ENCODE data around the gene IQCF2.
"Not testable (repeated sequence)": the region's sequence is repeated elsewhere in the genome, so short reads cannot be mapped to it uniquely, and the experiment has no call there.

DNA sequence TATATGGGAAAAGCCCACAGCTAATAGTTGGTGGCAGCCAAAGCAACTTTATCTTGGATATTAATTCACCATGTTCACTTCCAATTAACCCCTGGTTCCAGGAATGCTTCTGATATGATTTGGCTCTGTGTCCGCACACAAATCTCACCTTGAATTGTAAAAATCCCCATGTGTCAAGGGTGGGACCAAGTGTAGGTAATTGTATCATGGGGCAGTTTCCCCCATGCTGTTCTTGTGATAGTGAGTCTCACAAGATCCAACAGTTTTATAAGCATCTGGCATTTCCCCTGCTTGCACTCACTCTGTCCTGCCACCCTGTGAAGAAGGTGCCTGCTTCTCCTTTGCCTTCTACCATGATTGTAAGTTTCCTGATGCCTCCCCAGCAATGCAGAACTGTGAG lies 7.5 kb downstream of the IQCF2 start:
- TF ChIP-seq EZH2 (IDR thresholded peaks at IDR 0.05; ENCODE audit: borderline replicate concordance, insufficient read depth, low read depth, low read length, poor library complexity, severe bottlenecking): not testable (repeated sequence)
- TF ChIP-seq, protein P1, sequence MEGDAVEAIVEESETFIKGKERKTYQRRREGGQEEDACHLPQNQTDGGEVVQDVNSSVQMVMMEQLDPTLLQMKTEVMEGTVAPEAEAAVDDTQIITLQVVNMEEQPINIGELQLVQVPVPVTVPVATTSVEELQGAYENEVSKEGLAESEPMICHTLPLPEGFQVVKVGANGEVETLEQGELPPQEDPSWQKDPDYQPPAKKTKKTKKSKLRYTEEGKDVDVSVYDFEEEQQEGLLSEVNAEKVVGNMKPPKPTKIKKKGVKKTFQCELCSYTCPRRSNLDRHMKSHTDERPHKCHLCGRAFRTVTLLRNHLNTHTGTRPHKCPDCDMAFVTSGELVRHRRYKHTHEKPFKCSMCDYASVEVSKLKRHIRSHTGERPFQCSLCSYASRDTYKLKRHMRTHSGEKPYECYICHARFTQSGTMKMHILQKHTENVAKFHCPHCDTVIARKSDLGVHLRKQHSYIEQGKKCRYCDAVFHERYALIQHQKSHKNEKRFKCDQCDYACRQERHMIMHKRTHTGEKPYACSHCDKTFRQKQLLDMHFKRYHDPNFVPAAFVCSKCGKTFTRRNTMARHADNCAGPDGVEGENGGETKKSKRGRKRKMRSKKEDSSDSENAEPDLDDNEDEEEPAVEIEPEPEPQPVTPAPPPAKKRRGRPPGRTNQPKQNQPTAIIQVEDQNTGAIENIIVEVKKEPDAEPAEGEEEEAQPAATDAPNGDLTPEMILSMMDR (IDR thresholded peaks at IDR 0.05): not testable (repeated sequence)
